Smooth muscle cell (in vitro differentiated cells): ENCODE results near the gene RERE. TPM values are rescaled to one million over a fixed set of nuclear protein-coding genes. Genes with fewer than 3 reads are reported as not detected.

Source experiments
- DNase-seq: peaks from one replicate; lab custom pipeline; 2025; ENCODE audit not compliant: unreplicated experiment; lab: John Stamatoyannopoulos, UW
- H2AFZ ChIP-seq: fragments of 200-600 bp; sonication (generic); 2 replicates; pipeline ENCODE4 v1.6.0; 2016; ENCODE audit warnings: antibody characterized with exemption, low read depth, mild to moderate bottlenecking
- H3F3A ChIP-seq: fragments of 200-600 bp; sonication (generic); 2 replicates; pipeline ENCODE4 v1.6.0; 2017; ENCODE audit warnings: antibody characterized with exemption, low read depth
- H3K27ac ChIP-seq: fragments of 200-600 bp; sonication (generic); 2 replicates; pipeline ENCODE4 v1.5.1; 2016; ENCODE audit warnings: low read depth, mild to moderate bottlenecking
- H3K27me3 ChIP-seq: fragments of 200-600 bp; sonication (generic); 2 replicates; pipeline ENCODE4 v1.6.1; 2016; ENCODE audit warnings: low read depth, mild to moderate bottlenecking
- H3K36me3 ChIP-seq: fragments of 200-600 bp; sonication (generic); 2 replicates; pipeline ENCODE4 v1.5.1; 2016; ENCODE audit warnings: low read depth
- H3K4me1 ChIP-seq: fragments of 200-600 bp; sonication (generic); 2 replicates; pipeline ENCODE4 v1.5.1; 2016; ENCODE audit warnings: low read depth
- H3K4me2 ChIP-seq: fragments of 200-600 bp; sonication (generic); 2 replicates; pipeline ENCODE4 v1.6.0; 2016; ENCODE audit warnings: mild to moderate bottlenecking
- H3K4me3 ChIP-seq: fragments of 200-600 bp; sonication (generic); 2 replicates; pipeline ENCODE4 v1.5.1; 2016; ENCODE audit warnings: mild to moderate bottlenecking
- H3K79me2 ChIP-seq: fragments of 200-600 bp; sonication (generic); 2 replicates; pipeline ENCODE4 v1.6.0; 2016; ENCODE audit warnings: low read depth, mild to moderate bottlenecking
- H3K9ac ChIP-seq: fragments of 200-600 bp; sonication (generic); 2 replicates; pipeline ENCODE4 v1.6.0; 2016; ENCODE audit warnings: low read depth
- H3K9me3 ChIP-seq: fragments of 200-600 bp; sonication (generic); replicated peaks from 2 replicates; pipeline ENCODE4 v1.5.1; 2016; ENCODE audit warnings: low read depth
- H4K20me1 ChIP-seq: fragments of 200-600 bp; sonication (generic); 2 replicates; pipeline ENCODE4 v1.6.0; 2016; ENCODE audit warnings: low read depth
- WGBS: methylation state at CpG from one replicate; pipeline ENCODE4 v1.1.7; 2016; ENCODE audit warnings: low lambda C conversion rate; 5-methylcytosine and 5-hydroxymethylcytosine counted together
- polyA plus RNA-seq: library from polyadenylated mRNA; unstranded; fragments of >200 nt; fragmentation: Nextera tagmentation; extraction: Ambion mirVana; gene quantifications from 2 replicates; pipeline ENCODE4 v1.2.1, GENCODE V29; 2016
- total RNA-seq: library from RNA; depleted of rRNA; stranded (reverse); fragments of >200 nt; gene quantifications from 2 replicates; pipeline ENCODE4 v1.2.3, GENCODE V29; 2014
- TF ChIP-seq, protein P1 (sequence below): fragments of 200-600 bp; sonication (generic); IDR thresholded peaks from 2 replicates; pipeline ENCODE4 v1.5.1; 2017; ENCODE audit warnings: borderline replicate concordance, mild to moderate bottlenecking, antibody characterized with exemption; ENCODE audit not compliant: insufficient read depth, poor library complexity, severe bottlenecking

Gene RERE
- total and polyA plus RNA-seq, 2 experiments from 2014 or later = 45.6 to 59.2 TPM

DNA sequence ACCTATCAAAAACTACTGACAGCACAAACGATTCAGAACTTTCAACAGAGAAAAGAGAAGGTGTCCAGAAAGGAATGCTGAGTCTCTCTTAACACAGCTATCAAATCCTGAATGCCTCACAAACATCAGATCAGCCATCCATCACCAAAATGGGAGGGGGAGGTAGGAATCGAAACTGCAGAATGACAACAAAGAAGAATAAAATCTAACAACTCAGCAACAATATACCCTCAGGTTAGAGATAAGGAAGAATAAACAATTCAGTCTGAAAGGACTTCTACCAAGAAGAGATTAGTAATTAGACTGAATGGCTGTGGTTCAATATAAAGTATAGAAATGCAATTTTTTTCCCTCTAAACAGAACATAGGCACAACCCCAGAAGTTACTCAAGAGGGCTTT, 94.4 kb downstream of the RERE start:
- Histone ChIP-seq H3K4me2 (no peak overlapping the region), H3K27ac (no peak overlapping the region), H2AFZ (no peak overlapping the region), H3F3A (no peaks in the 10 kb centered on the region), H3K27me3 (no peaks in the 10 kb centered on the region), H3K4me3 (no peak overlapping the region), H3K36me3 (no peaks in the 10 kb centered on the region), H4K20me1 (peaks cover 72% of the 10 kb centered on the region), H3K9me3 (no peaks in the 10 kb centered on the region), H3K9ac (no peak overlapping the region), H3K79me2 (peaks cover 91% of the 10 kb centered on the region), H3K4me1 (peaks cover 4% of the 10 kb centered on the region)
- WGBS = 78% methylated on average over 2 of the region's 2 CpGs
- no peak for DNase-seq
- TF ChIP-seq, protein P1, sequence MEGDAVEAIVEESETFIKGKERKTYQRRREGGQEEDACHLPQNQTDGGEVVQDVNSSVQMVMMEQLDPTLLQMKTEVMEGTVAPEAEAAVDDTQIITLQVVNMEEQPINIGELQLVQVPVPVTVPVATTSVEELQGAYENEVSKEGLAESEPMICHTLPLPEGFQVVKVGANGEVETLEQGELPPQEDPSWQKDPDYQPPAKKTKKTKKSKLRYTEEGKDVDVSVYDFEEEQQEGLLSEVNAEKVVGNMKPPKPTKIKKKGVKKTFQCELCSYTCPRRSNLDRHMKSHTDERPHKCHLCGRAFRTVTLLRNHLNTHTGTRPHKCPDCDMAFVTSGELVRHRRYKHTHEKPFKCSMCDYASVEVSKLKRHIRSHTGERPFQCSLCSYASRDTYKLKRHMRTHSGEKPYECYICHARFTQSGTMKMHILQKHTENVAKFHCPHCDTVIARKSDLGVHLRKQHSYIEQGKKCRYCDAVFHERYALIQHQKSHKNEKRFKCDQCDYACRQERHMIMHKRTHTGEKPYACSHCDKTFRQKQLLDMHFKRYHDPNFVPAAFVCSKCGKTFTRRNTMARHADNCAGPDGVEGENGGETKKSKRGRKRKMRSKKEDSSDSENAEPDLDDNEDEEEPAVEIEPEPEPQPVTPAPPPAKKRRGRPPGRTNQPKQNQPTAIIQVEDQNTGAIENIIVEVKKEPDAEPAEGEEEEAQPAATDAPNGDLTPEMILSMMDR = no peak

GRCh38 chr1:8722366-8722765, 95.1 kb downstream of the RERE start:
- Histone ChIP-seq H3K79me2 (peaks cover 91% of the 10 kb centered on the region), H3K27ac (no peak overlapping the region), H3K9me3 (no peaks in the 10 kb centered on the region), H3K4me1 (peaks cover 7% of the 10 kb centered on the region), H3F3A (peaks cover 4% of the 10 kb centered on the region), H3K9ac (no peak overlapping the region), H3K4me2 (no peak overlapping the region), H3K27me3 (no peaks in the 10 kb centered on the region), H2AFZ (no peak overlapping the region), H3K36me3 (no peaks in the 10 kb centered on the region), H3K4me3 (no peak overlapping the region), H4K20me1 (peaks cover 70% of the 10 kb centered on the region)
- DNase-seq = no peak
- 89% methylated on average over 3 of the region's 3 CpGs for WGBS
- TF ChIP-seq, protein P1 = no peak

- no peaks in the 10 kb centered on the region for H3K27me3 ChIP-seq
- no peak overlapping the region for H2AFZ ChIP-seq
- H3K4me2 ChIP-seq = peak overlapping the region; percentile 21
- no peak for DNase-seq
- H3K9me3 ChIP-seq = no peaks in the 10 kb centered on the region
- no peak overlapping the region for H3K4me3 ChIP-seq
- H3K79me2 ChIP-seq = peaks cover 96% of the 10 kb centered on the region
- peaks cover 10% of the 10 kb centered on the region for H3K4me1 ChIP-seq
- H3F3A ChIP-seq = peaks cover 4% of the 10 kb centered on the region
- H3K9ac ChIP-seq = no peak overlapping the region
- no peak overlapping the region for H3K27ac ChIP-seq
- TF ChIP-seq, protein P1 = no peak
- H3K36me3 ChIP-seq = no peaks in the 10 kb centered on the region
- peaks cover 67% of the 10 kb centered on the region for H4K20me1 ChIP-seq
- 67% methylated on average over 4 of the region's 4 CpGs for WGBS
These were observed 95.6 kb downstream of the RERE start for GRCh38 chr1:8721679-8722324.

- no peak for DNase-seq
- peaks cover 55% of the 10 kb centered on the region for H4K20me1 ChIP-seq
- no peaks in the 10 kb centered on the region for H3K36me3 ChIP-seq
- H3K4me1 ChIP-seq = peaks cover 10% of the 10 kb centered on the region
- TF ChIP-seq, protein P1 = no peak
- no peak overlapping the region for H3K27ac ChIP-seq
- H3K4me3 ChIP-seq = no peak overlapping the region
- no peaks in the 10 kb centered on the region for H3K27me3 ChIP-seq
- H2AFZ ChIP-seq = no peak overlapping the region
- peaks cover 4% of the 10 kb centered on the region for H3F3A ChIP-seq
- peaks cover 100% of the 10 kb centered on the region for H3K79me2 ChIP-seq
- no peak overlapping the region for H3K9ac ChIP-seq
- 97% methylated on average over 8 of the region's 8 CpGs for WGBS
- no peaks in the 10 kb centered on the region for H3K9me3 ChIP-seq
- no peak overlapping the region for H3K4me2 ChIP-seq
These were observed 97.1 kb downstream of the RERE start for GRCh38 chr1:8720347-8720746.
